Stimulated activated CD8-positive, alpha-beta memory T cell treated with anti-CD3 and anti-CD28 coated beads, Interleukin-15, amount 100 ng/mL, for 24 hours (primary cell): ENCODE measurements around the gene CUX1.
"Not testable (repeated sequence)": the region's sequence is repeated elsewhere in the genome, so short reads cannot be mapped to it uniquely, and the experiment has no call there.

Experiments used
- DNase-seq: peaks from one replicate; pipeline ENCODE4 v3.0.0-alpha.2; 2020; ENCODE audit warnings: low read depth

The CUX1 gene

GRCh38 chr7:101984133-101984879, 166.9 kb downstream of the CUX1 start:
- no peak for DNase-seq

- no peak for DNase-seq
Observed at GRCh38 chr7:101985057-101985902, 167.9 kb downstream of the CUX1 start.

GRCh38 chr7:101985903-101986734, 168.7 kb downstream of the CUX1 start:
- DNase-seq, result no peak

- DNase-seq, result no peak
Observed at GRCh38 chr7:101987494-101987893, 170.1 kb downstream of the CUX1 start.

GRCh38 chr7:101988060-101988459, 170.6 kb downstream of the CUX1 start:
- not testable (repeated sequence) for DNase-seq

- DNase-seq, result no peak
Observed at GRCh38 chr7:101988513-101988912, 171.1 kb downstream of the CUX1 start.

- DNase-seq, result no peak
Observed at GRCh38 chr7:101989101-101989500, 171.7 kb downstream of the CUX1 start.

GRCh38 chr7:101990811-101991418, 173.5 kb downstream of the CUX1 start:
- DNase-seq, result no peak

- no peak for DNase-seq
Observed at GRCh38 chr7:101991860-101992259, 174.4 kb downstream of the CUX1 start.

- DNase-seq, result no peak
Observed at GRCh38 chr7:101993311-101993710, 175.9 kb downstream of the CUX1 start.

GRCh38 chr7:101995121-101995520, 177.7 kb downstream of the CUX1 start:
- no peak for DNase-seq

GRCh38 chr7:101996131-101996691, 178.8 kb downstream of the CUX1 start:
- no peak for DNase-seq

- no peak for DNase-seq
Observed at GRCh38 chr7:101996876-101997275, 179.4 kb downstream of the CUX1 start.

- no peak for DNase-seq
Observed at GRCh38 chr7:101998029-101998905, 180.8 kb downstream of the CUX1 start.

- no peak for DNase-seq
Observed at GRCh38 chr7:101998906-101999240, 181.4 kb downstream of the CUX1 start.

GRCh38 chr7:101999393-101999792, 182.0 kb downstream of the CUX1 start:
- no peak for DNase-seq

GRCh38 chr7:102000123-102000522, 182.7 kb downstream of the CUX1 start:
- no peak for DNase-seq

GRCh38 chr7:102004229-102004628, 186.8 kb downstream of the CUX1 start:
- DNase-seq, result no peak

- DNase-seq, result no peak
Observed at GRCh38 chr7:102004848-102005247, 187.4 kb downstream of the CUX1 start.

- DNase-seq, result no peak
Observed at GRCh38 chr7:102005933-102006480, 188.6 kb downstream of the CUX1 start.
